Activated gamma-delta T cell (primary cell): ENCODE measurements around the gene HOXA10.

ENCODE experiments used
- DNase-seq: peaks from one replicate; lab custom pipeline; 2025; lab: John Stamatoyannopoulos, UW

HOXA10 gene

GRCh38 chr7:27191161-27191731, 17.1 kb upstream of the HOXA10 start:
- DNase-seq, result no peak

GRCh38 chr7:27189997-27190748, 16.1 kb upstream of the HOXA10 start:
- no peak for DNase-seq

GRCh38 chr7:27189295-27189996, 15.3 kb upstream of the HOXA10 start:
- no peak for DNase-seq

DNA sequence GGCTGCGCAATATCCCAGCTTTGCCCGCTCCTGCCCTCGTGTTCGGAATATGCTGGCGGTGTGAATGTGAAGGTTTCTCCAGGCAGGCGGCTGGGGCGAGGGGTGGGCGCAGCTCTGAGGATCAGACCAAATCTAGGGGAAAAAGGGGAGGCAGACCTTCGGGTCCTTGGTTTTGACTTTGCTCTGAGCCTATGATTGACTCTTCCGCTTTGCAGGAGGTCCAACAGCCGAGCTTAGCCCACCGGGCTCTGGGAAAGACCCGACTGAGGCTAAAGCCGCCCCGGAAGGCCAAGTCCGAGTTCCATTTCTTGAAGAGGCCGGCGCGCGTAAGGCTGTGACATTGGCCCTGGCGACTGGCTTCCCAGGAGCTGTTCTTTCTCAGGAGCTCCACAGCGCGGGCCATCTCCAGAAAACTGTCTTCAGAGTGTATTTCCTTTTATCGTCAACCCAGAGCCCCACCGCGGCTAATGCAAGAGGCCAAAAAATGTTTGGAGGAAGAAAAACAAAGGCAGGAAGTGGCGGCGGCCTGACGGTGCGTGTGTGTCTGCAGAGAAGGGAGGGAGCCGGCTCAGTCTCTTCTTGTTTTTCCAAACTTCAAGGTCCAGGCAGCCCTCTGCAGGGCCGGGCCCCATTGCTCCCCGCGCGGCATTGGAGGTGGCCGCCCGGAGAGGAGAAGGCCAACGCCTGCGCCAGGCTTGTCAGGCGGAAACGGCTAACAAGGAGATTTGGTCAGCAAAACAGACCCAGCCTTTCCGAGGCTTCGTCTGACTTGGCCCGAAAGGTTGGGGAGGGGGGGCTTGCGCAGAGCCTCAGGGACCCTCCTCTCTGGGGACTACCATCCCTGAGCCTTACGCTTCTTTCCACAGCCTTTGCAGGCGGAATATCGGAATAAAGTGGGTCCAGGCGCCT, 14.5 kb upstream of the HOXA10 start:
- DNase-seq, result no peak

GRCh38 chr7:27187475-27188385, 13.6 kb upstream of the HOXA10 start:
- DNase-seq, result no peak

GRCh38 chr7:27186668-27187474, 12.8 kb upstream of the HOXA10 start:
- DNase-seq, result no peak

DNA sequence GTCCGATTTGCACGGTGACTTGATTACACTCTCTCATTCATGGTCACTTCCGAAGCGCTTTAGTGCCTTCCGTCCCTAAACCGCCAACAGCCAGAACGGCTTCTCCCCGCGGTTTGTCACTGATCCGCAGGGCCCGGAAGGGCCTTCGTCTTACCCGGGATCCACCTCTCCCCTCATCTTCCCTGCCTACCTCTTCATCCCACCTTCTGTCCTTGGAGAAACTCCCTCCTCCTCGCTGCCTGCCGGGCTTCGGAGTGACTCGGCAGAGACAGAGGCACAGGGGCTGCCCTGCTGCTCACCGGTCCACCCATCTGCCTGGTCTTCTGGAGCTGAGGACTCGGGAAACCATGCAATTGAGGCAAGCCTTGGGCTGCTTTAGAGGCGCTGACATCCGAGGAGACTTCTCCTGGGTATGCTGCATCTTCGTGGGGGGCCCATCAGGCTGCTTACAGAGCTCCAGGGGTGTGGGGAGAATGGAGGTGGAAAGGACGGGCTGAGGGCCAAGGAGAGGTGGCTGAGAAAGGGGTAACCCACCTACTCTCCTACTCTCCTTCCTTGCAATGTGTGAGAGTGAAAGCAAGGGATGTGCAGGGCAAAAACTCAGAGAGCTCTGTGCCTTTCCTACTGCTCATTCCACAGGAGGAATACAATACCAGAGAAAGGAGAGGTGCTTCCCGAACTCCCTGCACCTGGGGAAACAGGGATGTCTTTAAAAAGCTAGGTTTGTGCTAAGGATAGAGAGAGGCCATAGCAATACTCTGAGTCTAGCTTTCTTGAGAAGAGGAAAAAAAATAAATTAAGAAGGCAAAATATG, 11.9 kb upstream of the HOXA10 start:
- DNase-seq, result no peak

DNA sequence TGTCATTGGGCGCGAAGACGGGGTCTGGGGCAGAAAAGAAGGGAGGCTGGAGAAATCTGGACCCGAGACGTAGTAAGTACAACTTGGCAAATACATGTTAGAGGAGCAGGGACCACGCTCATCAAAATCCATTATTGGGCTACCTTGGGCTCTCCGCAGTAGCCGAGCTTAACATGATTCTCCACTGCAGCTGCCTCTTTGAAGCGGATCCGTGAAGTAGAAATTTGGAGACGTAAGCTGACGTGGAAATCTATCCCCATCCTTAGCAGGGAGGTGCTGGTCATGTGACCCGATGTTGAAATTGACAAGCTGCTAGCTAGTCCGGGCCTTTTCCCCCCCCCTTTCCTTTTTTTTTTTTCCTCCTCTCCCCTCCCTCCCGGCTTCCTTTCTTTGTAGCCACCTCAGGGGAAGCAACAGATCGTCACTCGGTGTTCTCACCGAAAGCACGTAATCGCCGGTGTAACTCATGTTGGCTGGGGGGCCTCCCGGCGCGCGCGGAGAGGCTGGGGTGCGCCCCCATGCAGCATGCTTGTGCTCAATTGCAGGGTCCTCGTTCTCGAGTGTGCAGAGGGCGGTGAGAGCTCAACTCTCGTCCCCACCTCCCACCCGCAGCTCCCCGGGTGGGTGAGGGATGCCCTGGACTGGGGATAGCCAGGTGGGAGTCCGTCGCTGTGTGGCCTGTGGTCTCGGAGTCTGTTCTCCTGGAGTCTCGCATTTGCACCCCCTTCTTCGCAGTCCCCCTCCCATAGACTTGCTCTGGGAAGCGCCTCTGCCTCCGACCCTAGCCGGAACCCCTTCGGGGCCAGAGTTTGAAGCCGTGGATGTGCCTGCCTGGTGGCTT, 11.1 kb upstream of the HOXA10 start, which contains the start of gene HOXA11:
HOXA11 (minus strand) TSS at position 220 of the 841 bp plus-strand sequence; CDS start at position 132, 88 bp downstream.
- no peak for DNase-seq

- no peak for DNase-seq
Observed at GRCh38 chr7:27184337-27185012, 10.4 kb upstream of the HOXA10 start.

DNA sequence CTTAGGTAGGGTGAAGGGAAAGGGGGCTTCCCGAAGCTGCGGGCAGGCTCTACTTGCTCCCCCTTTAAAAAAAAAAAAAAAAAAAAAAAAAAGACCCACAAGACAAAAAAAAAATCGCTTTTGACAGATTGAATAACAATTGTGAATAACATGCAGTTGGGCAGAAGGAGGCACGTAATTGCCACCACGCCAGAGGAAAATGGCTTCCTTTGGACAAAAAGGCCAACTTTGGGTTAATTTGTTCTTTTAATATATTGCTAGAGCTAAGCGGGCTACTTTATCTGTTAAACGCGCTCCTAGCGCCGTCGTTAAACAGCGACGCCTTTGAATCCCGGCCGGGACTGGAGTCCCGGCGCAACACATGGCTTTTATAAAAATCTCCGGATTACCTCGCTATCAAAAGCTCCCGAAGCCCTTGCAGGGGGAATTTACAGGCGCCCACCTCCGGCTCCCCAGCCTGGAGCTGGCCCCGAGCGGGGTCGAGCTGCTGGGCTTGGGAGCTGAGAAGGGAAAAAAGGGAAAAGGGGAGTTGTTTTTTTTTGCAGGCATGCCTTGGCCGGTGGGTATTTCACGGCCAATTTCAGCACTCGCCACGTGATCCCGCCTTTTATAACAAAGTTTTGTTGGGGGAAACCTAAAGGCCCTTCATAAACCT, 9.7 kb upstream of the HOXA10 start:
- no peak for DNase-seq

DNA sequence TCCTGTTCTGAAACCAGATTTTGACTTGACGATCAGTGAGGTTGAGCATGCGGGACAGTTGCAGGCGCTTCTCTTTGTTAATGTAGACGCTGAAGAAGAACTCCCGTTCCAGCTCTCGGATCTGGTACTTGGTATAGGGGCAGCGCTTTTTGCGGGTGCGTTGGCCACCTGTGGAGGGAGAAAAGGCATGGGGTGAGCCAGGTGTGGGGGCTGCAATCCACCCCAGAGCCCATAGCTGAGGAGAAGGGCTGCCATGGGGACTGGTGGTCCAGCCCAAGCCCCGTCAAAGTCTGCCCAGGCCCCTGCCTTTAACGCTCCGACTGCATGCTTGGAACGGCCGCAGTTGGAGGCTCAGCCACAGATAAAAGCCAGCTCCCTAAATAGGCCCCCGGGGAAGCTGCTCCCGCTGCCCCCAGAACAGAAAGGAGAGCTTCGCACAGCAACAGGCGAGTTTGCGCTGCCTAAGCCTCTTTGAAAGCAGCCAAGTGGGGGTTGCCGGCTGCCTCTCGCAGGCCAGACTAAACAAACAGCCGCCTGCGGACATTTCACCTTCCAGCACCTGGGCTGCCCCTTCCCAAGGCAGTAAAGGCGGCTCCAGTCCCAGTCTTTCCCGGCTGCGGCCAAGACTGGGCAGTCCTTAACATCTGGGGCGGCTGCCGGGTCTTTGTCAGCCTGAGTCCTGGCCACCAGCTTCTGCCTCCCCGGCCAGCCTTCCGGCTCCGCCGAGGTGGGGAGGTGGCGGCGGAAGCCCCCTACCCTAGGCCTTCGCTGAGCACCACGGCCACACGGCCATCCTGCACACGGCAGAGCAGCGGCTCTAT, 9.0 kb upstream of the HOXA10 start:
- no peak for DNase-seq

DNA sequence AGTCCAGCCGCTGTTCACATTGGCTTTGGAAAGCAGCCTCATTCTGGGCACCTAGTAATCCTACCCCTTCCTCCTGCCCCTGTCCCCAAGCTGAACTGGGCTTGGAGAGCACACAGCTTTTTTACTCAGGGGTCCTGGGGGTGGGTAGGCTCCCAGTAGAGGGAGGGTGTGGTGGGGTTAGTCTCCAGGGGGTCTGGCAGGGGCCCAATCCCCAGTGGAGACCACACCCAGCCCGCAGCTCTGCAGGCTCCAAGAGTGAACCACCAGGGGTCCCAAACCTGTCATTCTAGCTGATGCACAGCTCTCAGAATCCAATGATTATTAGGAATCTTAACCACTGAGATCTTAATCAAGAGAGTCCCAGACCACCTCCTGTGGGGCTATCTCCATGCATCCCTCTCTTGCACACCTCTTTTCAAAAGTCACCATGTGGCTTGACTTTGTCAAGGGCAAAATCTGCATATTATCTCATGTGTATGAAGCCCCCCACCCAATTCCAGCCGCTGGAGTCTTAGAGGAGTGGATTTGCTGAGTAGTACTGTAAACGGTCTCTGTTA, 8.2 kb upstream of the HOXA10 start:
- DNase-seq, result no peak

DNA sequence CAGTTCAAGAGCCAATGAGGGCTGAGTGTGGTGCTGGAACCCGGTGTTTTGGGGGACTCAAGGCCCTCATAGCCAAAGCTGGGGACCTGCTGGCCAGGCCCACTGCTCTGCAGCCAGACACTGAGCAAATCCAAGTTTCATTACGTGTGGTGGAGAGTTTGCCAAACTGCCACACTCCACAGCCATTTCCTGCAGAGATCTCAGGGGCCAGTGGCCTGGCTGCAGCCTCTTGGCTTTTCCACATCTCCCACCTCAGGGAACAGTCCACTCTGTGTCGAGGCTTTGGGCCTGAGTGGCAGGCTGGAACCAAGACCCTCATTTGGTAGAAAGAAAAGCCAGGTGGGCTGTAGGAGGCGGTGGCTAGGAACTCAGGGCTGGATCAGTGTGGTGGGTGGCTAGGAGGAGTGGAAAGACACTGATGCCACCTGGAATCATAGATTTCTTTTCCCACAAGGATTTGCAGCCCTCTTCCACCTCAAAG, 7.7 kb upstream of the HOXA10 start:
- DNase-seq, result no peak

DNA sequence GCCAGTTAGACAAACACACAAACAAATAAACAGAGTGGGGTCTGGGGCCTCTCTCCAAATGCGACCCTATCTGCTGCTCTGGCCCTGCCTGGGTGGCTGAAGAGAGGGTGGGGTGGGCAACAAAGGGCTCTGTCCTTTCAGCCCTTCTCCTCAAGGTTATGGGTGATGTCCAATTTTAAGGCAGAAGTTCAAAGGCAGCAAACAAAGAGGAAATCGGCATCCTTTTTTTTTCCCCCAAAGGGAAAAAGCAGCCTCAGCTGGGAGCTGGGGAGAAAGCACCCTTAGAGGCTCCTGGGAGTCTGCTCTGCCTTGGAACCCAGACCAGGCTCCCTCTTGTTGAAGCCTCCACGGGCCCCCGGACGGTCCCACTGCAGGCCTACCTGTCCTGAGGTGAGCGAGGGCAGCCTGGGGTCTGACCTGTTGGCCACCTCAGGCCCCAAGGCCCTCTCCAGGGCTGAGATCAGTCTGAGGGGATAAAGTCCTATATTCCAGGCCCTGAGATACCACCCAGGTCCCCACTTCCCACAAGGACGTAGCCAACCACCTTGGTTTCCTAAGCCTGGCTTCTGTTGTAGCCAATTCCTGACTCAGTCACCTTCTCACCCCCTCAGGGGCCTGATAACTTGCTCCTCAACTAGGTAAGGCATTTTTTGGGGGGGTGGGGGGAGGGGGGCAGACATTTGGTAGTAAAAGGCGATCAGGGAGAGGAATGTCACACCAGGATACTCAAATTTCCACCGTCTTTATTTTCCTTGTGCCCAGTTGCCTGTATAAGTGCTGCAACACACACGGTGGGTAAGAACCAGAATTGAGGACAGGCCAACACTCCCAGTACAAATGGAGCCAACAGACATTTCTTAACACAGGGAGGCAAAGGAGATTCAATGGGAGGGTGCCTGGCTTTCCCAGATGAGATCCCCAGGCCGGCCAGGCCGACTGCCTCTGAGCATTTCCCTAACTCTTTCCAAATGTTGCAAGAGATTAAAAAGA, 6.6 kb upstream of the HOXA10 start:
- no peak for DNase-seq
